ENCODE measurements around the gene JCHAIN.

The JCHAIN gene

GRCh38 chr4:70660106-70660505 is 6.2 kb downstream of the JCHAIN start (continued):
- TF ChIP-seq CREB5 (CRISPR knock-in tag; IDR thresholded peaks at IDR 0.05; ENCODE audit: low read depth): no peak

- TF ChIP-seq TSHZ2 (CRISPR knock-in tag; IDR thresholded peaks at IDR 0.05) (no peak), TOX (CRISPR knock-in tag; IDR thresholded peaks at IDR 0.05; ENCODE audit: borderline replicate concordance) (no peak), OSR1 (CRISPR knock-in tag; IDR thresholded peaks at IDR 0.05) (no peak), CREB5 (CRISPR knock-in tag; IDR thresholded peaks at IDR 0.05; ENCODE audit: low read depth) (no peak), CSDC2 (CRISPR knock-in tag; IDR thresholded peaks at IDR 0.05) (no peak), SNAI2 (CRISPR knock-in tag; IDR thresholded peaks at IDR 0.05) (no peak), ISL1 (CRISPR knock-in tag; IDR thresholded peaks at IDR 0.05) (no peak)
- no peak for ATAC-seq
Measured at GRCh38 chr4:70658418-70658817, 7.9 kb downstream of the JCHAIN start.

DNA sequence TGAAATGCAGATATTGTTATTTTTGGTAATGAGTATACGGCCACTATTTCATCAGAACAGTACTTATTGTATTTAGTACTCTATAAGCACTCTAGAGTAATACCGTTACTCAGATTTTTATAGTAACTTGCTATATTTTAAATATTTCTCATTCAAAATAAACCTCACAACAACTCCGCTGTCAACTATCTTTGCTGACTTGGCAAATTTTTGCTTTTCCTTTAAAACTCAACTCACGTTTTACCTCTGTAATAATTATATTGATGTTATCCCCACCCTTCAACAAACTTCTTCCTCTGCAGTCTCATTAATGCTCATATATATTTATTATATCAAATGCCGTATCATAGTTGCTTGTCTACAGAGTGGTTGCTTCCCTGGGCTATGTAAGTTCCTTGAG is 9.0 kb downstream of the JCHAIN start:
- no peak for ATAC-seq
- TF ChIP-seq SNAI2 (CRISPR knock-in tag; IDR thresholded peaks at IDR 0.05): no peak
- no peak for TF ChIP-seq GLIS3 (CRISPR knock-in tag; IDR thresholded peaks at IDR 0.05)
- TF ChIP-seq TSHZ2 (CRISPR knock-in tag; IDR thresholded peaks at IDR 0.05): no peak
- TF ChIP-seq TCF4 (CRISPR knock-in tag; IDR thresholded peaks at IDR 0.05; ENCODE audit: borderline replicate concordance): no peak
- TF ChIP-seq ESRRG (CRISPR knock-in tag; IDR thresholded peaks at IDR 0.05): no peak
- TF ChIP-seq ZC3H10 (CRISPR knock-in tag; IDR thresholded peaks at IDR 0.05): no peak
- TF ChIP-seq OSR1 (CRISPR knock-in tag; IDR thresholded peaks at IDR 0.05): no peak
- TF ChIP-seq ZNF8 (CRISPR knock-in tag; IDR thresholded peaks at IDR 0.05): no peak
- no peak for TF ChIP-seq ZFP3 (CRISPR knock-in tag; IDR thresholded peaks at IDR 0.05)
- TF ChIP-seq, protein P1, sequence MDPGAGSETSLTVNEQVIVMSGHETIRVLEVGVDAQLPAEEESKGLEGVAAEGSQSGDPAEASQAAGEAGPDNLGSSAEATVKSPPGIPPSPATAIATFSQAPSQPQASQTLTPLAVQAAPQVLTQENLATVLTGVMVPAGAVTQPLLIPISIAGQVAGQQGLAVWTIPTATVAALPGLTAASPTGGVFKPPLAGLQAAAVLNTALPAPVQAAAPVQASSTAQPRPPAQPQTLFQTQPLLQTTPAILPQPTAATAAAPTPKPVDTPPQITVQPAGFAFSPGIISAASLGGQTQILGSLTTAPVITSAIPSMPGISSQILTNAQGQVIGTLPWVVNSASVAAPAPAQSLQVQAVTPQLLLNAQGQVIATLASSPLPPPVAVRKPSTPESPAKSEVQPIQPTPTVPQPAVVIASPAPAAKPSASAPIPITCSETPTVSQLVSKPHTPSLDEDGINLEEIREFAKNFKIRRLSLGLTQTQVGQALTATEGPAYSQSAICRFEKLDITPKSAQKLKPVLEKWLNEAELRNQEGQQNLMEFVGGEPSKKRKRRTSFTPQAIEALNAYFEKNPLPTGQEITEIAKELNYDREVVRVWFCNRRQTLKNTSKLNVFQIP (CRISPR knock-in tag; IDR thresholded peaks at IDR 0.05; ENCODE audit: borderline replicate concordance, low read depth): no peak
- no peak for TF ChIP-seq RARB (CRISPR knock-in tag; IDR thresholded peaks at IDR 0.05)
- TF ChIP-seq TOX (CRISPR knock-in tag; IDR thresholded peaks at IDR 0.05; ENCODE audit: borderline replicate concordance): no peak
- TF ChIP-seq ZNF565 (CRISPR knock-in tag; conservative IDR thresholded peaks at IDR 0.05; ENCODE audit: low read depth): no peak
- TF ChIP-seq BACH2 (CRISPR knock-in tag; IDR thresholded peaks at IDR 0.05; ENCODE audit: borderline replicate concordance): no peak
- TF ChIP-seq ZNF70 (CRISPR knock-in tag; IDR thresholded peaks at IDR 0.05): no peak
- no peak for TF ChIP-seq CREB5 (CRISPR knock-in tag; IDR thresholded peaks at IDR 0.05; ENCODE audit: low read depth)
- TF ChIP-seq PPARA (CRISPR knock-in tag; IDR thresholded peaks at IDR 0.05; ENCODE audit: borderline replicate concordance): no peak
- no peak for TF ChIP-seq CSRNP3 (CRISPR knock-in tag; IDR thresholded peaks at IDR 0.05)
- TF ChIP-seq ARNTL (CRISPR knock-in tag; IDR thresholded peaks at IDR 0.05; ENCODE audit: borderline replicate concordance, low read depth): no peak

All from SK-N-SH treated with all-trans-retinoic acid at 6 μM for 48 hours (cell line).